NCI-H2227 (cell line): Measurements from ENCODE around the gene GRIK2.
"Not testable (repeated sequence)": the region's sequence is repeated elsewhere in the genome, so short reads cannot be mapped to it uniquely, and the experiment has no call there.

Source experiments
- DNase-seq: peaks from one replicate; lab custom pipeline; 2025; ENCODE audit not compliant: unreplicated experiment; lab: John Stamatoyannopoulos, UW

Gene GRIK2

GRCh38 chr6:101393251-101393828, at the start of gene GRIK2:
TSS of gene GRIK2 (plus strand) at chr6:101393708.
- DNase-seq, result peak; percentile 81

GRCh38 chr6:101344885-101345284, 48.6 kb upstream of the GRIK2 start:
- no peak for DNase-seq

- no peak for DNase-seq
These were observed 44.7 kb upstream of the GRIK2 start for GRCh38 chr6:101348816-101349215.

GRCh38 chr6:101350631-101351030, 42.9 kb upstream of the GRIK2 start:
- DNase-seq, result not testable (repeated sequence)

GRCh38 chr6:101351173-101351572, 42.3 kb upstream of the GRIK2 start:
- no peak for DNase-seq

GRCh38 chr6:101352316-101352715, 41.2 kb upstream of the GRIK2 start:
- DNase-seq, result no peak

- no peak for DNase-seq
These were observed 28.3 kb upstream of the GRIK2 start for GRCh38 chr6:101365181-101365580.

GRCh38 chr6:101379926-101380325, 13.6 kb upstream of the GRIK2 start:
- DNase-seq, result no peak

- DNase-seq, result no peak
These were observed 12.4 kb upstream of the GRIK2 start for GRCh38 chr6:101380897-101381630.

GRCh38 chr6:101383747-101384146, 9.8 kb upstream of the GRIK2 start:
- DNase-seq, result not testable (repeated sequence)

GRCh38 chr6:101386982-101387381, 6.5 kb upstream of the GRIK2 start:
- no peak for DNase-seq

- DNase-seq, result peak; percentile 44
These were observed 1.5 kb upstream of the GRIK2 start for GRCh38 chr6:101391772-101392585.

- DNase-seq, result peak; percentile 61
These were observed 800 bp upstream of the GRIK2 start for GRCh38 chr6:101392586-101393230.

- peak; percentile 67 for DNase-seq
These were observed 332 bp downstream of the GRIK2 start for GRCh38 chr6:101393829-101394251.

GRCh38 chr6:101394936-101395335, 1.4 kb downstream of the GRIK2 start:
- no peak for DNase-seq

GRCh38 chr6:101395345-101395744, 1.8 kb downstream of the GRIK2 start:
- peak; percentile 25 for DNase-seq

- DNase-seq, result no peak
These were observed 3.2 kb downstream of the GRIK2 start for GRCh38 chr6:101396548-101397173.

- peak; percentile 65 for DNase-seq
These were observed 3.7 kb downstream of the GRIK2 start for GRCh38 chr6:101397199-101397598.

- DNase-seq, result no peak
These were observed 5.5 kb downstream of the GRIK2 start for GRCh38 chr6:101398716-101399615.

GRCh38 chr6:101399616-101400162, 6.2 kb downstream of the GRIK2 start:
- DNase-seq, result no peak
